Activated CD4-positive, alpha-beta memory T cell treated with anti-CD3 and anti-CD28 coated beads for 36 hours (primary cell): ENCODE data around the gene STPG3. TPM values are rescaled to one million over a fixed set of nuclear protein-coding genes. Genes with fewer than 3 reads are reported as not detected.
"Not testable (repeated sequence)": the region's sequence is repeated elsewhere in the genome, so short reads cannot be mapped to it uniquely, and the experiment has no call there.

Source experiments
- CTCF ChIA-PET: fragments of 350-600 bp; sonication (Branson Sonifier 250); formaldehyde crosslinking; loops from one replicate; lab custom pipeline; 2021; ENCODE audit warnings: antibody characterized with exemption, inconsistent platforms; lab: Charles Lee
- POLR2A ChIA-PET: fragments of 350-600 bp; sonication (Branson Sonifier 250); formaldehyde crosslinking; loops from one replicate; lab custom pipeline; 2021; ENCODE audit warnings: antibody characterized with exemption; lab: Charles Lee
- DNase-seq: peaks from one replicate; pipeline ENCODE4 v3.0.0-alpha.2; 2020
- H3K27ac Mint-ChIP-seq: one replicate; pipeline ENCODE4 v1.8.0; 2021; ENCODE audit warnings: mixed read lengths
- H3K27me3 Mint-ChIP-seq: one replicate; pipeline ENCODE4 v1.8.0; 2021; ENCODE audit warnings: mixed read lengths
- H3K36me3 Mint-ChIP-seq: one replicate; pipeline ENCODE4 v1.8.0; 2021; ENCODE audit warnings: mixed read lengths
- H3K4me1 Mint-ChIP-seq: one replicate; pipeline ENCODE4 v1.8.0; 2021; ENCODE audit warnings: low read depth, mixed read lengths
- H3K4me3 Mint-ChIP-seq: one replicate; pipeline ENCODE4 v1.8.0; 2021; ENCODE audit warnings: mild to moderate bottlenecking, mixed read lengths
- H3K9me3 Mint-ChIP-seq: one replicate; pipeline ENCODE4 v1.8.0; 2021; ENCODE audit warnings: mixed read lengths
- intact Hi-C: fragments of 100-400 bp; cut with micrococcal nuclease; formaldehyde crosslinking; loops from one replicate; pipeline ENCODE4 v1.15.1; 2023
- total RNA-seq, 2 experiments: library from RNA; stranded (reverse); gene quantifications; one replicate each; pipeline ENCODE4 v1.2.3, GENCODE V29; 2021

Gene STPG3
- total RNA-seq, 2 experiments from 2014 or later = not detected

GRCh38 chr9:137236238-137236935, 14.7 kb upstream of the STPG3 start:
- DNase-seq = peak; percentile 93
- Mint-ChIP-seq H3K4me1 (peaks cover 9% of the 10 kb centered on the region), H3K27me3 (peaks cover 8% of the 10 kb centered on the region), H3K36me3 (peaks cover 4% of the 10 kb centered on the region), H3K27ac (no peak overlapping the region), H3K9me3 (no peaks in the 10 kb centered on the region), H3K4me3 (no peak overlapping the region)
- ChIA-PET POLR2A (interaction anchor here (0.6 to 1.0 kb wide), 3 partner anchors 48 to 150 kb away, joined by 3 to 4 read pairs (median 4); partner anchors contain the start of genes ANAPC2, MAN1B1 and SSNA1), CTCF (interaction anchor here (0.6 to 2.5 kb wide), 50 partner anchors 9 to 531 kb away, joined by 3 to 54 read pairs (median 4); partner anchors contain the start of genes ANAPC2, CYSRT1, MAN1B1 and NDOR1)
- intact Hi-C loops = no loop called here

- Mint-ChIP-seq H3K4me3 (no peak overlapping the region), H3K27ac (no peak overlapping the region)
These were observed 14.1 kb upstream of the STPG3 start for GRCh38 chr9:137236936-137237421.

GRCh38 chr9:137237759-137238726, 13.0 kb upstream of the STPG3 start:
- intact Hi-C loops = no loop called here

More at GRCh38 chr9:137236936-137237421, 14.1 kb upstream of the STPG3 start:
- POLR2A ChIA-PET = interaction anchor here (0.6 to 1.0 kb wide), 2 partner anchors 49 to 150 kb away, joined by 4 read pairs; partner anchors contain the start of genes ANAPC2, MAN1B1 and SSNA1
- Mint-ChIP-seq H3K9me3 (no peaks in the 10 kb centered on the region), H3K27me3 (peaks cover 8% of the 10 kb centered on the region), H3K36me3 (peaks cover 5% of the 10 kb centered on the region), H3K4me1 (peaks cover 9% of the 10 kb centered on the region)
- no peak for DNase-seq
- CTCF ChIA-PET = interaction anchor here (0.6 to 2.5 kb wide), 49 partner anchors 8 to 531 kb away, joined by 3 to 54 read pairs (median 4); partner anchors contain the start of genes ANAPC2, CYSRT1, MAN1B1 and NDOR1
- intact Hi-C loops = no loop called here

GRCh38 chr9:137239541-137240200, 11.4 kb upstream of the STPG3 start:
- H3K4me3 Mint-ChIP-seq = peak overlapping the region; percentile 70
- H3K4me1 Mint-ChIP-seq = peaks cover 21% of the 10 kb centered on the region
- ChIA-PET CTCF (interaction anchor here (0.7 to 3.9 kb wide), 15 partner anchors 9 to 210 kb away, joined by 3 to 22 read pairs (median 5); partner anchors contain the start of genes ANAPC2, CYSRT1, MAN1B1 and RNF208), POLR2A (interaction anchor here (1.2 to 4.5 kb wide), 9 partner anchors 11 to 170 kb away, joined by 3 to 65 read pairs (median 13); partner anchors contain the start of genes ANAPC2, CYSRT1, MAN1B1 and NELFB)
- not testable (repeated sequence) for H3K9me3 Mint-ChIP-seq, H3K27me3 Mint-ChIP-seq, DNase-seq
- peak overlapping the region; percentile 69 for H3K27ac Mint-ChIP-seq
- peaks cover 26% of the 10 kb centered on the region for H3K36me3 Mint-ChIP-seq
- intact Hi-C loops = loop anchor here (1.0 to 5.0 kb wide), 6 partner anchors 16 to 447 kb away; partner anchors contain the start of genes ANAPC2, NELFB, SSNA1 and TMEM141

More at GRCh38 chr9:137237759-137238726, 13.0 kb upstream of the STPG3 start:
- DNase-seq = no peak
- Mint-ChIP-seq H3K36me3 (peaks cover 16% of the 10 kb centered on the region), H3K27ac (no peak overlapping the region), H3K4me3 (no peak overlapping the region), H3K27me3 (peaks cover 8% of the 10 kb centered on the region), H3K4me1 (peaks cover 18% of the 10 kb centered on the region), H3K9me3 (no peaks in the 10 kb centered on the region)
- ChIA-PET POLR2A (no interaction called here), CTCF (interaction anchor here (1.1 to 3.9 kb wide), 10 partner anchors 15 to 191 kb away, joined by 3 to 22 read pairs (median 8); partner anchors contain the start of genes CYSRT1, NELFB, RNF208 and TOR4A)

GRCh38 chr9:137240318-137240840, 10.7 kb upstream of the STPG3 start:
- ChIA-PET POLR2A (interaction anchor here (0.6 to 4.5 kb wide), 25 partner anchors 10 to 450 kb away, joined by 3 to 65 read pairs (median 4); partner anchors contain the start of genes ANAPC2, CYSRT1, DPP7 and EXD3), CTCF (interaction anchor here (0.7 to 3.9 kb wide), 15 partner anchors 8 to 211 kb away, joined by 3 to 22 read pairs (median 5); partner anchors contain the start of genes ANAPC2, CYSRT1, NRARP and RNF208)
- Mint-ChIP-seq H3K36me3 (peaks cover 26% of the 10 kb centered on the region), H3K27ac (peak overlapping the region; percentile 69), H3K4me1 (peaks cover 21% of the 10 kb centered on the region), H3K4me3 (peak overlapping the region; percentile 70), H3K27me3 (no peaks in the 10 kb centered on the region), H3K9me3 (no peaks in the 10 kb centered on the region)
- intact Hi-C loops = loop anchor here (1.0 to 5.0 kb wide), 6 partner anchors 15 to 448 kb away; partner anchors contain the start of genes ANAPC2, NELFB, SSNA1 and TMEM141
- DNase-seq = peak; percentile 74

- no peaks in the 10 kb centered on the region for H3K27me3 Mint-ChIP-seq
- CTCF ChIA-PET = interaction anchor here (0.7 to 3.9 kb wide), 14 partner anchors 7 to 211 kb away, joined by 3 to 22 read pairs (median 4); partner anchors contain the start of genes ANAPC2, CYSRT1, NRARP and RNF208
- peak within 1 kb of the TSS; percentile 94 for H3K27ac Mint-ChIP-seq
- peaks cover 21% of the 10 kb centered on the region for H3K4me1 Mint-ChIP-seq
- H3K4me3 Mint-ChIP-seq = peak within 1 kb of the TSS; percentile 88
- peaks cover 26% of the 10 kb centered on the region for H3K36me3 Mint-ChIP-seq
- POLR2A ChIA-PET = interaction anchor here (0.6 to 4.5 kb wide), 25 partner anchors 9 to 450 kb away, joined by 3 to 65 read pairs (median 4); partner anchors contain the start of genes ANAPC2, CYSRT1, DPP7 and EXD3
- intact Hi-C loops = loop anchor here (1.0 to 5.0 kb wide), 6 partner anchors 14 to 449 kb away; partner anchors contain the start of genes ANAPC2, NELFB, SSNA1 and TMEM141
- peak; percentile 99 for DNase-seq
- H3K9me3 Mint-ChIP-seq = no peaks in the 10 kb centered on the region
These were observed 10.1 kb upstream of the STPG3 start, which contains the start of gene TUBB4B for GRCh38 chr9:137240841-137241489. TSS of gene TUBB4B (plus strand) at chr9:137241287. CDS start at chr9:137241361, 74 bp downstream.

GRCh38 chr9:137241490-137242268, 9.4 kb upstream of the STPG3 start:
- intact Hi-C loops = loop anchor here (2.0 to 5.0 kb wide), 3 partner anchors 41 to 449 kb away; partner anchors contain the start of genes TMEM141 and TPRN
- ChIA-PET CTCF (interaction anchor here (0.7 to 3.9 kb wide), 10 partner anchors 8 to 174 kb away, joined by 3 to 22 read pairs (median 4); partner anchors contain the start of genes ANAPC2, CYSRT1, RNF208 and RNF224), POLR2A (interaction anchor here (0.8 to 4.5 kb wide), 14 partner anchors 9 to 355 kb away, joined by 3 to 65 read pairs (median 5); partner anchors contain the start of genes ANAPC2, CYSRT1, MAN1B1 and NELFB)
- H3K4me3 Mint-ChIP-seq = peak overlapping the region; percentile 83
- no peaks in the 10 kb centered on the region for H3K27me3 Mint-ChIP-seq
- H3K9me3 Mint-ChIP-seq = no peaks in the 10 kb centered on the region
- H3K27ac Mint-ChIP-seq = peak overlapping the region; percentile 67
- peaks cover 26% of the 10 kb centered on the region for H3K36me3 Mint-ChIP-seq
- peak; percentile 77 for DNase-seq
- H3K4me1 Mint-ChIP-seq = peaks cover 21% of the 10 kb centered on the region

GRCh38 chr9:137242269-137243203, 8.6 kb upstream of the STPG3 start:
- Mint-ChIP-seq H3K9me3 (no peaks in the 10 kb centered on the region), H3K4me3 (peak overlapping the region; percentile 83), H3K36me3 (peaks cover 26% of the 10 kb centered on the region), H3K27me3 (no peaks in the 10 kb centered on the region), H3K27ac (peak overlapping the region; percentile 67), H3K4me1 (peaks cover 21% of the 10 kb centered on the region)
- CTCF ChIA-PET = interaction anchor here (0.7 to 1.5 kb wide), 7 partner anchors 11 to 203 kb away, joined by 3 to 5 read pairs (median 4); no protein-coding TSS in a partner anchor
- POLR2A ChIA-PET = interaction anchor here (0.6 to 4.5 kb wide), 8 partner anchors 8 to 115 kb away, joined by 3 to 65 read pairs (median 6); partner anchors contain the start of genes ANAPC2, CYSRT1, NELFB and RNF208
- intact Hi-C loops = loop anchor here (5.0 kb wide), 2 partner anchors 115 to 450 kb away; partner anchors contain the start of gene TMEM141
- no peak for DNase-seq
